Endodermal cell (in vitro differentiated cells): Measurements from ENCODE around the gene BPIFA3. TPM values are rescaled to one million over a fixed set of nuclear protein-coding genes. Genes with fewer than 3 reads are reported as not detected.

Experiments used
- DNase-seq: peaks from one replicate; pipeline ENCODE4 v3.0.0-alpha.2; 2017
- H3K27ac ChIP-seq: 2 replicates; pipeline ENCODE4 v1.5.1; 2013; ENCODE audit warnings: mild to moderate bottlenecking, low read depth, low read length, moderate library complexity
- H3K27me3 ChIP-seq: 2 replicates; pipeline ENCODE4 v1.6.1; 2013; ENCODE audit warnings: mild to moderate bottlenecking, low read length, moderate library complexity; ENCODE audit not compliant: insufficient read depth, control insufficient read depth, poor library complexity, severe bottlenecking
- H3K36me3 ChIP-seq: 2 replicates; pipeline ENCODE4 v1.7.0; 2013; ENCODE audit warnings: mild to moderate bottlenecking, low read length, moderate library complexity; ENCODE audit not compliant: control insufficient read depth, insufficient read depth
- H3K4me1 ChIP-seq: one replicate; pipeline ENCODE4 v1.7.0; 2013; ENCODE audit warnings: low read length; ENCODE audit not compliant: control insufficient read depth, insufficient read depth
- H3K4me3 ChIP-seq: 2 replicates; pipeline ENCODE4 v1.5.1; 2013; ENCODE audit warnings: mild to moderate bottlenecking, low read length, moderate library complexity
- H3K9ac ChIP-seq: 2 replicates; pipeline ENCODE4 v1.6.1; 2013; ENCODE audit warnings: mild to moderate bottlenecking, low read length, moderate library complexity; ENCODE audit not compliant: poor library complexity, severe bottlenecking; ENCODE audit errors: extremely low read depth
- H3K9me3 ChIP-seq: 2 replicates; pipeline ENCODE4 v1.6.1; 2013; ENCODE audit warnings: mild to moderate bottlenecking, low read length, moderate library complexity; ENCODE audit not compliant: control insufficient read depth
- H3K27ac Mint-ChIP-seq: 2 replicates; pipeline ENCODE4 v1.8.0; 2020; ENCODE audit warnings: mixed read lengths
- H3K27me3 Mint-ChIP-seq: 2 replicates; pipeline ENCODE4 v1.8.0; 2021; ENCODE audit warnings: mild to moderate bottlenecking, mixed read lengths; ENCODE audit not compliant: insufficient read depth
- H3K36me3 Mint-ChIP-seq: 2 replicates; pipeline ENCODE4 v1.8.0; 2020; ENCODE audit warnings: low read depth, mixed read lengths
- H3K4me1 Mint-ChIP-seq: 2 replicates; pipeline ENCODE4 v1.8.0; 2020; ENCODE audit warnings: mixed read lengths
- H3K4me3 Mint-ChIP-seq: 2 replicates; pipeline ENCODE4 v1.8.0; 2020; ENCODE audit warnings: mild to moderate bottlenecking, moderate library complexity, mixed read lengths
- H3K9me3 Mint-ChIP-seq: 2 replicates; pipeline ENCODE4 v1.8.0; 2020; ENCODE audit warnings: mild to moderate bottlenecking, mixed read lengths
- WGBS, 2 experiments: methylation state at CpG; one replicate each; pipeline versions ENCODE4 v1.1.5 to v1.1.7; 2013; ENCODE audit warnings: missing lambda C conversion rate in 2 of 2, mixed read lengths in 1 of 2; ENCODE audit not compliant: insufficient coverage in 1 of 2, insufficient read length in 1 of 2; 5-methylcytosine and 5-hydroxymethylcytosine counted together
- total RNA-seq, 2 donors: library from RNA; stranded (reverse); fragmentation: NEBNext Ultra II Directional in 1 of 2; extraction: Animal tissue kit (Norgen Biotek cat#: 25700) in 1 of 2; gene quantifications; 2 replicates in 1 of 2; 3 replicates in 1 of 2; pipeline ENCODE4 v1.2.1, GENCODE V29; 2021
- TF ChIP-seq, protein P1 (sequence below): fragments of 200-600 bp; sonication (generic); conservative IDR thresholded peaks from 2 replicates; pipeline ENCODE4 v1.5.0; 2021; ENCODE audit warnings: antibody characterized with exemption, mild to moderate bottlenecking

Gene BPIFA3
- total RNA-seq, 2 donors from 2014 or later: not detected

DNA sequence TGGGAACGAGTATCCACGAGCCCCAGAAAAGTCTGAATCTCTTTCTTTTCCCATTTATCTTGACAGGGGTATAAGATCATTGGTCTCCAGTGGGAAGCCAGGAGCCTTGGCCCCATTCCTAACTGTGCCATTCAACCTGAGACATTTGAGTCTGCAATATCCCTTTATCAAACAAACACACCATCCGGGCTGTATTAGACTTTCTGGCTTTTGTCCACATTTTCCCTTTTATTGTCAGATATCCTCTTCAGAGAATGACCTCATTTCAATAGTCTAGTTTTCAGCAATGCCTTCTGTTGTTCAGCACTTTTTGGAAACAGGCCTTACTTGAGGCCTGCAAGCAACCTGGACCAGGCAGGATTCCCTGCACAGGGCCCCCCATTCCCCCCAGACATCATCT is 34.3 kb downstream of the BPIFA3 start:
- TF ChIP-seq, protein P1, sequence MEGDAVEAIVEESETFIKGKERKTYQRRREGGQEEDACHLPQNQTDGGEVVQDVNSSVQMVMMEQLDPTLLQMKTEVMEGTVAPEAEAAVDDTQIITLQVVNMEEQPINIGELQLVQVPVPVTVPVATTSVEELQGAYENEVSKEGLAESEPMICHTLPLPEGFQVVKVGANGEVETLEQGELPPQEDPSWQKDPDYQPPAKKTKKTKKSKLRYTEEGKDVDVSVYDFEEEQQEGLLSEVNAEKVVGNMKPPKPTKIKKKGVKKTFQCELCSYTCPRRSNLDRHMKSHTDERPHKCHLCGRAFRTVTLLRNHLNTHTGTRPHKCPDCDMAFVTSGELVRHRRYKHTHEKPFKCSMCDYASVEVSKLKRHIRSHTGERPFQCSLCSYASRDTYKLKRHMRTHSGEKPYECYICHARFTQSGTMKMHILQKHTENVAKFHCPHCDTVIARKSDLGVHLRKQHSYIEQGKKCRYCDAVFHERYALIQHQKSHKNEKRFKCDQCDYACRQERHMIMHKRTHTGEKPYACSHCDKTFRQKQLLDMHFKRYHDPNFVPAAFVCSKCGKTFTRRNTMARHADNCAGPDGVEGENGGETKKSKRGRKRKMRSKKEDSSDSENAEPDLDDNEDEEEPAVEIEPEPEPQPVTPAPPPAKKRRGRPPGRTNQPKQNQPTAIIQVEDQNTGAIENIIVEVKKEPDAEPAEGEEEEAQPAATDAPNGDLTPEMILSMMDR: no peak
- peaks cover 10% of the 10 kb centered on the region for H3K9me3 Mint-ChIP-seq
- no peak overlapping the region for H3K4me3 Mint-ChIP-seq
- Histone ChIP-seq H3K9ac (no peak overlapping the region), H3K4me1 (no peaks in the 10 kb centered on the region), H3K9me3 (peaks cover 22% of the 10 kb centered on the region), H3K27me3 (peaks cover 4% of the 10 kb centered on the region), H3K36me3 (no peaks in the 10 kb centered on the region), H3K4me3 (no peak overlapping the region), H3K27ac (no peak overlapping the region)
- no peak overlapping the region for H3K27ac Mint-ChIP-seq
- H3K4me1 Mint-ChIP-seq: no peaks in the 10 kb centered on the region
- peaks cover 13% of the 10 kb centered on the region for H3K27me3 Mint-ChIP-seq
- DNase-seq: peak; percentile 0
- WGBS, 2 experiments: 86 to 96% methylated on average over 3 of the region's 3 CpGs
- H3K36me3 Mint-ChIP-seq: no peaks in the 10 kb centered on the region

- Histone ChIP-seq H3K27me3 (peaks cover 7% of the 10 kb centered on the region), H3K4me3 (no peak overlapping the region), H3K9ac (no peak overlapping the region), H3K36me3 (no peaks in the 10 kb centered on the region), H3K27ac (no peak overlapping the region), H3K9me3 (peaks cover 22% of the 10 kb centered on the region), H3K4me1 (no peaks in the 10 kb centered on the region)
- WGBS, 2 experiments: 92 to 100% methylated on average over 1 to 3 of the region's 3 CpGs
- peaks cover 15% of the 10 kb centered on the region for H3K27me3 Mint-ChIP-seq
- H3K27ac Mint-ChIP-seq: no peak overlapping the region
- no peaks in the 10 kb centered on the region for H3K4me1 Mint-ChIP-seq
- TF ChIP-seq, protein P1: no peak
- no peak overlapping the region for H3K4me3 Mint-ChIP-seq
- H3K36me3 Mint-ChIP-seq: no peaks in the 10 kb centered on the region
- peaks cover 10% of the 10 kb centered on the region for H3K9me3 Mint-ChIP-seq
- DNase-seq: no peak
These were observed 35.3 kb downstream of the BPIFA3 start for GRCh38 chr20:33252460-33252859.

DNA sequence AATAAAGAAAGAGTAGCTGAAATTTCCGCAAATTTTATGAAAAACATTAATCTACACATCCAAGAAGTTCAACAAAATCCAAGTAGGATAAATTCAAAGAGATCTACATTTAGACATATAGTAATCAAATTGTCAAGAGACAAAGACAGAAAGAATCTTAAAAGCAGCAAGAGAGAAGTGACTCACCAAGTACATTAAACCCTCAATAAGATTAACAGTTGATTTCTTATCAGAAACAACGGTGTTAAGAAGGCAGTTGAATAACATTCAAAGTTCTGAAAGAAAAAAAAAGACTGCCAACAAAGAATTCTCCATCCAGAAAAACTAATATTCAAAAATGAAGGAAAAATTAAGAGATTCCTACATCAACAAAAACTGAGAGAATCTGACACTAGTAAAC is 37.9 kb downstream of the BPIFA3 start:
- TF ChIP-seq, protein P1: no peak
- H3K27ac Mint-ChIP-seq: no peak overlapping the region
- H3K9me3 Mint-ChIP-seq: peaks cover 10% of the 10 kb centered on the region
- H3K27me3 ChIP-seq: peaks cover 7% of the 10 kb centered on the region
- H3K27ac ChIP-seq: no peak overlapping the region
- 83% methylated on average over 2 of the region's 2 CpGs; no CpG with 5 or more reads in 1 of the 2 experiments for WGBS, 2 experiments
- H3K4me3 ChIP-seq: no peak overlapping the region
- H3K9me3 ChIP-seq: peaks cover 22% of the 10 kb centered on the region
- peaks cover 8% of the 10 kb centered on the region for H3K27me3 Mint-ChIP-seq
- H3K9ac ChIP-seq: no peak overlapping the region
- no peak overlapping the region for H3K4me3 Mint-ChIP-seq
- H3K36me3 ChIP-seq: no peaks in the 10 kb centered on the region
- no peaks in the 10 kb centered on the region for H3K4me1 Mint-ChIP-seq
- DNase-seq: no peak
- no peaks in the 10 kb centered on the region for H3K4me1 ChIP-seq
- no peaks in the 10 kb centered on the region for H3K36me3 Mint-ChIP-seq
